Ishikawa (cell line): ENCODE data around the gene NGDN.
A peak's percentile ranks its signal among the peaks of the same experiment; 100 is the strongest.

Source experiments
- CEBPB ChIP-seq: IDR thresholded peaks from 2 replicates; pipeline ENCODE4 v1.6.1; 2012
- CREB1 ChIP-seq: IDR thresholded peaks from 2 replicates; pipeline ENCODE4 v1.6.1; 2012; ENCODE audit warnings: low read depth
- EGR1 ChIP-seq: IDR thresholded peaks from 2 replicates; pipeline ENCODE4 v1.6.1; 2012
- FOXM1 ChIP-seq: IDR thresholded peaks from 2 replicates; pipeline ENCODE4 v1.6.1; 2012; ENCODE audit warnings: low read depth, borderline replicate concordance
- MAX ChIP-seq: IDR thresholded peaks from 2 replicates; pipeline ENCODE4 v1.6.1; 2012
- NFIC ChIP-seq: IDR thresholded peaks from 2 replicates; pipeline ENCODE4 v1.6.1; 2012
- RAD21 ChIP-seq: IDR thresholded peaks from 2 replicates; pipeline ENCODE4 v1.6.1; 2012; ENCODE audit warnings: low read depth
- REST ChIP-seq: IDR thresholded peaks from 2 replicates; pipeline ENCODE4 v1.6.1; 2012; ENCODE audit warnings: low read depth, mild to moderate bottlenecking
- TAF1 ChIP-seq: IDR thresholded peaks from 2 replicates; pipeline ENCODE4 v1.6.1; 2012; ENCODE audit warnings: low read depth, mild to moderate bottlenecking
- TCF12 ChIP-seq: IDR thresholded peaks from 2 replicates; pipeline ENCODE4 v1.6.1; 2012; ENCODE audit warnings: low read depth
- TEAD4 ChIP-seq: IDR thresholded peaks from 2 replicates; pipeline ENCODE4 v1.6.1; 2012
- USF1 ChIP-seq: IDR thresholded peaks from 2 replicates; pipeline ENCODE4 v1.6.1; 2012
- YY1 ChIP-seq: IDR thresholded peaks from 2 replicates; pipeline ENCODE4 v1.6.1; 2012; ENCODE audit warnings: low read depth
- ZBTB7A ChIP-seq: IDR thresholded peaks from 2 replicates; pipeline ENCODE4 v1.6.1; 2012; ENCODE audit warnings: low read depth

The NGDN gene

GRCh38 chr14:23469127-23469905 is at the start of gene NGDN:
NGDN (plus strand) TSS chr14:23469703; CDS start chr14:23469716, 13 bp downstream.
- peak; percentile 27; the same call in 1 of the 2 replicates for TF ChIP-seq RAD21
- TF ChIP-seq TAF1: peak; percentile 80
- peak; percentile 86 for TF ChIP-seq CREB1
- TF ChIP-seq YY1: peak; percentile 97
- peak; percentile 58 for TF ChIP-seq MAX
- no peak for TF ChIP-seq NFIC
- TF ChIP-seq TCF12: peak; percentile 38; the same call in 1 of the 2 replicates
- peak; percentile 39; the same call in 1 of the 2 replicates for TF ChIP-seq EGR1
- TF ChIP-seq CEBPB: no peak

- TF ChIP-seq NFIC (no peak), FOXM1 (no peak), RAD21 (no peak)
Measured at GRCh38 chr14:23421594-23421993, 47.9 kb upstream of the NGDN start.

- TF ChIP-seq TAF1: no peak
- TF ChIP-seq EGR1: no peak
- TF ChIP-seq NFIC: no peak
- TF ChIP-seq FOXM1: no peak
- TF ChIP-seq REST: no peak
- TF ChIP-seq ZBTB7A: no peak
Measured at GRCh38 chr14:23423657-23424056, 45.8 kb upstream of the NGDN start.

GRCh38 chr14:23425169-23425568 is 44.3 kb upstream of the NGDN start:
- no peak for TF ChIP-seq CREB1
- TF ChIP-seq ZBTB7A: no peak
- no peak for TF ChIP-seq USF1
- no peak for TF ChIP-seq NFIC
- no peak for TF ChIP-seq EGR1
- TF ChIP-seq TAF1: no peak
- no peak for TF ChIP-seq TCF12
- no peak for TF ChIP-seq FOXM1
- TF ChIP-seq TEAD4: no peak
- TF ChIP-seq REST: no peak
- no peak for TF ChIP-seq YY1
- TF ChIP-seq MAX: no peak
- TF ChIP-seq RAD21: no peak

- TF ChIP-seq NFIC (no peak), TCF12 (no peak), MAX (no peak), EGR1 (no peak), FOXM1 (no peak), REST (no peak), ZBTB7A (no peak), RAD21 (no peak), YY1 (no peak), TEAD4 (no peak)
Measured at GRCh38 chr14:23428686-23429495, 40.6 kb upstream of the NGDN start.
